Left renal pelvis (tissue), 4 donors: ENCODE results near the gene TESK2. TPM values are rescaled to one million over a fixed set of nuclear protein-coding genes. Genes with fewer than 3 reads are reported as not detected.
"Not testable (repeated sequence)": the region's sequence is repeated elsewhere in the genome, so short reads cannot be mapped to it uniquely, and the experiment has no call there.

Experiments
- DNase-seq, 4 donors: peaks; one replicate each; pipeline ENCODE4 v3.0.0-alpha.2; 2013; ENCODE audit warnings: low read depth in 4 of 4, low spot score in 3 of 4
- polyA plus RNA-seq, 4 donors: library from polyadenylated mRNA; unstranded; fragments of 120-200 nt; gene quantifications; one replicate each; pipeline ENCODE4 v1.2.1, GENCODE V29; 2013; ENCODE audit not compliant: insufficient read length in 4 of 4

The TESK2 gene
- polyA plus RNA-seq, 4 donors = 3.5 to 7.1 (median 6.2) TPM

GRCh38 chr1:45510036-45510971, 19.3 kb upstream of the TESK2 start:
- DNase-seq = no peak

DNA sequence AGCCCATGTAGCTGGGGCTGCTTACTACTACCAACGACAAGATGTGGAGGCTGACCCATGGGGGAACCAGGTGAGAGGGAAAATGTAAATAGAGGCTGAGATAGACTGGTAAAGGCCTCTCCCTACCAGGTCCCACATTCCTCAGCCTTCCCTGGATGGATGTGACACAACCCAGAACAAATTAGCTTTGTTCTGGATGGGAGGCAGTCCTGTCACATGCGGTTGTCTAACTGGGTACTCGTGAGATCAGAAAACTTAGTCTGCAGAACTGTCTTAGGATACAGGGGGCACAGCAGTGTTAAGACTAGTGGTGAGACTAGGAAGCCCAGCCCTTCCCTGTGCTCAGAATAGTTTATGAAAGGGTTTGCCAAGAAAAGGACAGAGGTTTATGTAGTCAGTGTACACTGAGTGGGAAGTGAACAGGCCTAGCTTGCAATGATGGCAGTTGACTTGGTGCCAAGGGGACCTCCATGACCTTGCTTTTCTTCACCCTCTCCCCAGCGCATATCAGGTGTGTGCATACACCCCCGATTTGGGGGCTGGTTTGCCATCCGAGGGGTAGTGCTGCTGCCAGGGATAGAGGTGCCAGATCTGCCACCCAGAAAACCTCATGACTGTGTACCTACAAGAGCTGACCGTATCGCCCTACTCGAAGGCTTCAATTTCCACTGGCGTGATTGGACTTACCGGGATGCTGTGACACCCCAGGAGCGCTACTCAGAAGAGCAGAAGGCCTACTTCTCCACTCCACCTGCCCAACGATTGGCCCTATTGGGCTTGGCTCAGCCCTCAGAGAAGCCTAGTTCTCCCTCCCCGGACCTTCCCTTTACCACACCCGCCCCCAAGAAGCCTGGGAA, 17.6 kb upstream of the TESK2 start:
- no peak for DNase-seq

GRCh38 chr1:45507893-45508292, 16.9 kb upstream of the TESK2 start:
- DNase-seq = no peak

GRCh38 chr1:45507195-45507594, 16.2 kb upstream of the TESK2 start:
- no peak for DNase-seq

DNA sequence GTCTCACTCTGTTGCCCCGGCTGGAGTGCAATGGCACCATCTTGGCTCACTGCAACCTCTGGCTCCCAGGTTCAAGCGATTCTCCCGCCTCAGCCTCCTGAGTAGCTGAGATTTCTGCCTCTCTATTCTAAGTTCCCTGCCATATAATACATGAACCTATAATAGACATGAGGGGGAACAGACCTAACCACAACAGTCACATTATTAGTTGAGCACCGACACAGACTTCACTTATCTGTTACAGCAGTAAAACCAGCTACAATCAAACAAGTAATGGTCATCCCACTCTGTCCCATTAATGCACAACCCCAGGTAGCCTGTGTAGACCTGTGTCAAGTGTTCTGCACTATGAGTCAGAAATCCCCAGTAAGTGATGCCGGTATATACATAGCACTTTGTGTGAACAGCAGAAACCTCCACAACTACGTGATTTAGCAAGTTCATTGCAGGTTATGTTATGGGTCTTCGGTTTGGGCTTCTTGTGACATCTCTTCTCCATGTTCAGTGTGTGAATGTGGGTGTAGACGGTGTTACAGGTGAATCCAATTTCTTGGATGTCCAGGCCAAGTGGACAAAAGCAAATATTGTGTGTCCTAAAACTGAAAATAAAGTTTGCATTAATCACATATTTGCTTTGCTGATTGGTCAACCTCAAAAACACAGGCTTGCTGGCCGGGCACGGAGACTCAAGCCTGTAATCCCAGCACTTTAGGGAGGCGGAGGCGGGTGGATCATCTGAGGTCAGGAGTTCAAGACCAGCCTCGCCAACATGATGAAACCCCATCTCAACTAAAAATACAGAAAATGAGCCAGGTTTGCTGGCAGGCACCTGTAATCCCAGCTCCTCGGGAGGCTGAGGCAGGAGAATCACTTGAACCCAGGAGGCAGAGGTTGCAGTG, 12.7 kb upstream of the TESK2 start:
- no peak for DNase-seq

- no peak for DNase-seq
Observed at GRCh38 chr1:45501505-45501859, 10.5 kb upstream of the TESK2 start.

DNA sequence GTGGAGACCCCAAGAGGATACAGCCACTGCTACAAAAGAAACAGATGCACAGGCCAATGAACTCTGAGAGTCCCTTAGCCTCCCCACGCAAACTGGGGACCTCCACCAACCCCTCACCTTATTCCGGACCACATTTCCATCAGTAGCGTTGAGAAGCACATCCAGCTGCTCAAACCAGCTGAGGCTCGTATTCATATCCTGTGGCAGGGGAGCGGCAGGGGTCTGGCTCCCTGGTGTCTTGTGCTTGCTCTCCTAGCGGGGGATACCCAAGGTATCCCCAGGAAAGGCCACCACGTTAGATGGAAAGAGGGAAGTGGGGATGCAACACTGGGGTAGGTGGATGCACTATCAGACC, 8.4 kb upstream of the TESK2 start:
- no peak for DNase-seq

DNA sequence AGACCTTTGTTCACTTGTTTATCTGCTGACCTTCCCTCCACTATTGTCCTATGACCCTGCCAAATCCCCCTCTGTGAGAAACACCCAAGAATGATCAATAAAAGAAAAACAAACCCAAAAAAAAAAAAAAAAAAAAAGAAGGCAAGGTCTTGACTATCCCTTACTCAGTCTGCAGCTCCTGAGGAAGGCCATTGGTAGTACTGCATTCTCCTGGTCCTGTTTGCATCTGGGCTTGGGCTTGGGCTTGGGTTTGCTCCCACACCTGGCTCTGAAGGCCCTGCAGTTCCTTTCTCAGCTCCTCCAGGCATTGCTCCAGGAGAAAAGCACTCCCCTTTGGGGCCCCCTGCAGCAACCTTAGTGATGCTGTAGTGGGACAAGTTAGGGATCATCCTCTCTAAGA, 7.3 kb upstream of the TESK2 start:
- DNase-seq = no peak

DNA sequence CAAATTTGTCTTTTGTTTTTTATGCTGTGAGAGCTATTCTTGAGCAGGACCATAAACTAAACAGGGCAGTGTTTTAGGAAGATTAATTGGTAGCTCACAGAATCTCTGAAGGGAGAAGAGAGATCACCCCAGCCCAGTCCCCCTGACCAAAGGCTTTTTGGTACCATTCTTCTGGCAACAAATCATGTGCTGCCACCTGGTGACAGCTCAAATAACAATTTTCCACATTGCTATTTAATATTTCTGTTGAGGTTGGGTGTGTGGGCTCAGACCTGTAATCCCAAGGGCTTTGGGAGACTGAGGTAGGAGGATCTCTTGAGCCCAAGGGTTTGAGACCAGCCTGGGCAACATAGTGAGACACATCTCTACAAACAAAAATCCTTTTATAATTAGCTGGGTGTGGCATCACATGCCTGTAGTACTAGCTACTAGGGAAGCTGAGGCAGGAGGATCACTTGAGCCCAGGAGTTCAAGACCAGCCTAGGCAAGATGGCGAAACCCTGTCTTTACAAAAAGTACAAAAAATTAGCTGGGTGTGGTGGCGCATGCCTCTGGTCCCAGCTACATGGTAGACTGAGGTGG, 2.2 kb upstream of the TESK2 start:
- peak in 2 of 4 donors; percentile 12 to 32 for DNase-seq

- no peak for DNase-seq
Observed at GRCh38 chr1:45492691-45493090, 1.7 kb upstream of the TESK2 start.

DNA sequence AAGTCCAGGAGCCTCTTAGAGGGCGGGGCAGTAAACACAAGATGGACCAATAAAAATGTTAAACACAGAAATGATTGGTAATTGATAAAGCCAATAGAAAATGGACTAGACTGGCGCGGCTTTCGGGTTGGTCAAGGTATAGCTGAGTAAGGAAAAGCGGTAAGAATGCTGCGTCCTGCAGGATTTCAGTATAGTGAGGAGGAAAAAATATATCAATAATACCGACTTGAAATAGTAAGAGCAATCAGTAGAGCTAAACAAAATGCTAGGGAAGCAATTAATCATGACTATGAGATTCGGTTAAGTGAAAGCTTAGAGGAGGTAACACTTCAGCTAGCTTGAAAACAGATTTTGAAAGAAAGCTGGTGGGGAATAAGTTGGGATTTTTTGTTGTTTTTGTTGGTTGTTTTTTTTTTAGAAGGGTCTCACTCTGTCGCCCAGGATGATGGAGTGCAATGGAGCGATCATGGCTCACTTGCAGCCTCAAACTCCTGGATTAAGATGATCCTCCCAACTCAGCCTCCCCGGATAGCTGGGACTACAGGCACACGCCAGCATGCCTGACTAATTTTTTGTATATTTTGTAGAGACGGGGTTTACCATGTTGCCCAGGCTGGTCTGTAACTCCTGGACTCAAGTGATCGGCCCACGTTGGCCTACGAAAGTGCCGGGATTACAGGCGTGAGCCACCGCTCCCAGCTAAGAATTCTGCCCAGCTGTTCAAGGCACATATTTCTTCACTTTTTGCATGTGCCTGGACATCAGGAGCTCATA, 711 bp upstream of the TESK2 start:
- no peak for DNase-seq

DNA sequence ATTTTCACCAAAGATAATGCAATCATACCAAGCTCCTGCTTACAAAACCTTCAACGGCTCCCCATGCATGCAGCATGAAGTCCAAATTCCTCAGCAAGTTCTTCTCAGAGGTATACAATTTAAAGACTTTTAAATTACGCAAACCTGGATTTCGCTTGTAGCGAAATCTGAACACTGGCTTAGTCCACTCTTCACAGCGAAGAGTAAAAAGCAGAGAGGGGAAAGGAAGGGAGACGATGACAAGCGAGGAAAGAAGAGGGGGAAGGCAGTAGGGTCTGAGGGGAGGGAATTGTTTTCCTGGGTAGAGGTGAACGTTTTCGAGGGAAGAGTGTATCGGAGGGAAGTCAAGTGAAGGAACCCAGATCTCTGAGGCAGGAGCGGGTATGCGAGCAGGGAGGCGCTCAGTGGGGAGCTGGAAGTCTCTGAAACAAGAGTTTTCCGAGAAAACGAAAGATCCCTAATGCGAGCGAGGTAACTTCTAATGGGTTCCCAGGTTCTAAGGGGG, 790 bp downstream of the TESK2 start:
- no peak for DNase-seq

- not testable (repeated sequence) for DNase-seq
Observed at GRCh38 chr1:45489379-45489778, 1.6 kb downstream of the TESK2 start.

DNA sequence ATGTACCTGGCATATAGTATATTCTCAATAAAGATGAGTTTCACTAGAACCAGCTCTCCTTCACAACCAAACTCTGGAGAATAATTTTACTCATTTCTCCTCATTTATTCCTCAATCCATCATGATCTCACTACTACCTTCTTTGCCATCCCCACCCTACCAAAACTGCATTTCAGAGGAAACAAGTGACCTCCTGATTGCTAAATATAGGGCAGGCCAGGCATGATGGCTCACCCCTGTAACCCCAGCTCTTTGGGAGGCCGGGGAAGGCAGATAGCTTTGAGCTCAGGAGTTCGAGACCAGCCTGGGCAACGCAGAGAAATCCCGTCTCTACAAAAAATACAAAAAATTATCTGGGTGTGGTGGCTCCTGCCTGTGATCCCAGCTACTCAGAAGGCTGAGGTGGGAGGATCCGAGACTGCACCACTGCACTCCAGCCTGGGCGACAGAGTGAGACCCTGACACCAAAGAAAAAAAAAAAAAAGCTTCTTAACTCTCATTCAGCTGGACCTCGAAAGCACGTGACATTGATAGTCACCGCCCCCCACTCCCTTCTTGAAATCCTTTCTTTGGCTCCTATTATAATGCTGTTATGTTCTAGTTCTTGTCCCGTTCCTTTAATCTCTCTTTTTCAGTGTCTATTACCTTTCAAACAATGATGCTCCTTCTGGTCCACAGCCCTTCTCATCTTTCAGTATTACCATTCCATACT, 2.1 kb downstream of the TESK2 start:
- no peak for DNase-seq

GRCh38 chr1:45485949-45486348, 5.0 kb downstream of the TESK2 start:
- DNase-seq = no peak

GRCh38 chr1:45479039-45479748, 11.8 kb downstream of the TESK2 start:
- DNase-seq = no peak

DNA sequence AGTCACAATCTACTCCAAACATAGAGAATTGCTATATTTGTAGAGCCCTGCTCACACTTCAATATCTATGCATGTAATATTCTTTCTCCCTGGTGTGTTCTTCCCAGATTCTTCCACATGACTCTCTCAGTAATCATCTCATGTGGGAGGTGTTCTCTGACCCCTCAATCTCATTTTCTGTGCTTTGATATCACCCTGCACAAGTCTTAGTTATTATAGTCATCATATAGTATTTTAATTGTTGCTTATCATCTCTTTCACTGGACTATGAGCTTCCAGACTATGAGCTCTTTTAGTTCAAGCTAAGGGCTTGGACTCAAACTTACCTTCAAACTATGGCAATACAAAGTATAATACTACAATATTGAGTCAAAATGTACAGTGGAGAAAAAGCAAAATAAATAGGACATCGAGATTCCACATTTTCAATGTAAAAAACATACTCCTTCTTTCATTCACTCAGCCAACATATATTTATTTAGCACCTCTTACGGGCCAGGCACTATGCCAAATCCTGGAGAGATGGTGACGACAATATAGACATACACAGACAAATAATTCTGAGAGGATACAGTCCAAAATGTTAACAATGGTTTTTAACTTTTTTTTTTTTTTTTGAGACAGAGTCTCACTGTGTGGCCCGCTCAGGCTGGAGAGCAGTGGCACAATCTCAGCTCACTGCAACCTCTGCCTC, 12.7 kb downstream of the TESK2 start:
- DNase-seq = no peak

- DNase-seq = no peak
Observed at GRCh38 chr1:45477646-45478045, 13.3 kb downstream of the TESK2 start.
